GM12874 (cell line): ENCODE measurements around the gene CHIT1.

Experiments
- CTCF ChIP-seq: IDR thresholded peaks from 2 replicates; pipeline ENCODE4 v1.5.1; 2011; ENCODE audit warnings: low read depth, mild to moderate bottlenecking, control low read depth, low read length, moderate library complexity; ENCODE audit not compliant: insufficient read depth

Gene CHIT1

GRCh38 chr1:203190949-203191348 lies 38.5 kb downstream of the CHIT1 start:
- TF ChIP-seq CTCF: no peak

GRCh38 chr1:203189951-203190352 lies 39.5 kb downstream of the CHIT1 start:
- TF ChIP-seq CTCF: no peak

GRCh38 chr1:203188686-203189232 lies 40.7 kb downstream of the CHIT1 start:
- TF ChIP-seq CTCF: no peak

GRCh38 chr1:203187689-203188264 lies 41.7 kb downstream of the CHIT1 start:
- no peak for TF ChIP-seq CTCF

- TF ChIP-seq CTCF: no peak
Measured at GRCh38 chr1:203187304-203187685, 42.2 kb downstream of the CHIT1 start.

GRCh38 chr1:203186446-203187303 lies 42.8 kb downstream of the CHIT1 start, which contains the start of gene CHI3L1:
Gene CHI3L1 (minus strand): TSS chr1:203186704. CDS start chr1:203186623, 81 bp downstream.
- TF ChIP-seq CTCF: no peak

GRCh38 chr1:203186091-203186445 lies 43.4 kb downstream of the CHIT1 start:
- TF ChIP-seq CTCF: no peak
